ENCODE measurements around the gene BIRC3.
A peak's percentile ranks its signal among the peaks of the same experiment; 100 is the strongest.
"Not testable (repeated sequence)": the region's sequence is repeated elsewhere in the genome, so short reads cannot be mapped to it uniquely, and the experiment has no call there.

The BIRC3 gene

GRCh38 chr11:102295045-102295444 is 22.2 kb upstream of the BIRC3 start:
- DNase-seq (ENCODE audit: low read depth in 2 of 2) = no peak

DNA sequence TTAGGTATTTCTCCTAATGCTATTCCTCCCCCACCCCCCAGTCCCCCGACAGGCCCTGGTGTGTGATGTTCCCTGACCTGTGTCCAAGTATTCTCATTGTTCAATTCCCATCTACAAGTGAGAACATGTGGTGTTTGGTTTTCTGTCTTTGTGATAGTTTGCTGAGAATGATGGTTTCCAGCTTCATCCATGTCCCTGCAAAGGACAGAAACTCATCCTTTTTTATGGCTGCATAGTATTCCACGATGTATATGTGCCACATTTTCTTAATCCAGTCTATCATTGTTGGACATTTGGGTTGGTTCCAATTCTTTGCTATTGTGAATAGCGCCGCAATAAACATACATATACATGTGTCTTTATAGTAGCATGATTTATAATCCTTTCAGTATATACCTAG is 20.5 kb upstream of the BIRC3 start:
- not testable (repeated sequence) for DNase-seq (ENCODE audit: low read depth in 2 of 2)

GRCh38 chr11:102300837-102301236 is 16.4 kb upstream of the BIRC3 start:
- DNase-seq (ENCODE audit: low read depth in 2 of 2) = not testable (repeated sequence)

DNA sequence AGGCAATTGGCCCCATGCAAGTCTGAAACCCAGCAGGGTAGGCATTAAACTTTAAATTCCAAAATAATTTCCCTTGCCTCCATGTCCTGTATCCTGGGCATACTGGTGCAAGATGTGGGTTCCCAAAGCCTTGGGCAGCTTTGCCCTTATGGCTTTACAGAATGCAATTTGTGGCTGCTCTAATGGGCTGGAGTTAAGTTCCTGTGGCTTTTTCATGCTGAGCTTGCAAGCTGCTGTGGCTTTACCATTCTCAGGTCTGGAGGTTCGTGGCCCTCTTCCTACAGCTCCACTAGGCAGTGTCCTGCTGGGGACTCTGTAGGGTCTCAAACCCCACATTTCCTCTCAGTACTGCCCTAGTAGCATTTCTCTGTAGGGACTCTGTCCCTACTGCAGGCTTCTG is 15.0 kb upstream of the BIRC3 start:
- no peak for DNase-seq (ENCODE audit: low read depth in 2 of 2)

- no peak for DNase-seq (ENCODE audit: low read depth in 2 of 2)
These were observed 12.6 kb upstream of the BIRC3 start for GRCh38 chr11:102304686-102305085.

DNA sequence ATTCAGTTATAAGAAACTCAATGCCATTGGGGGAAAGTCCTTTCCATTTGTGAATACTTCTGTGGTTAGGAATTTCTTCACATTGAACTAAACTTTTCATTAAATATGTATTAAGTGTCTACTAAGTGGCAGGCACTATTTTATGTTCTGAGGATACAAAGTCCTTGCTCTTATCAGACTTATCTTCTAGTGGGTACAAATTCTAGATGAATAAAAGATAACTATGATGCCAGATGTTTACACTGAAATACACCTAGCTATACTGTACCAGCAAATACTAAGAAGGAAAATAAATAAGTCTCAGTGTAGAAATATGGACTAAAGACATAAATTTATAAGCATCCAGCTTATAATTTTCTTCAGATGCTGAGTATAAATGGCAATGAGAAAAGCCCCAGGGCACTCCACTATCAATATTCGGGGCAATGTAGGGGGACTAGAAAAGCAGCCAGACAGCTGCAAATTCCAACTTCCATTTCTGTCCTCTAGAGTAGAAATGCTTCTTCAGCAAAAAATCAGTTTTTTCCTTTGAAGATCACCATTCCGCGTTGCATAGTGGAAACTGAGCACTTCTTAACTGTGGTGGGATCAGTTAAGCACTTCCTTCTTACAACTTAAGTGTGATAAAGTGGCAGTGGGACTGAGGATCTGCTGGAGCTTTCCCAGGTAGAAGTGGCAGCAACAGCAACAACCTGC is 11.8 kb upstream of the BIRC3 start:
- no peak for DNase-seq (ENCODE audit: low read depth in 2 of 2)

DNA sequence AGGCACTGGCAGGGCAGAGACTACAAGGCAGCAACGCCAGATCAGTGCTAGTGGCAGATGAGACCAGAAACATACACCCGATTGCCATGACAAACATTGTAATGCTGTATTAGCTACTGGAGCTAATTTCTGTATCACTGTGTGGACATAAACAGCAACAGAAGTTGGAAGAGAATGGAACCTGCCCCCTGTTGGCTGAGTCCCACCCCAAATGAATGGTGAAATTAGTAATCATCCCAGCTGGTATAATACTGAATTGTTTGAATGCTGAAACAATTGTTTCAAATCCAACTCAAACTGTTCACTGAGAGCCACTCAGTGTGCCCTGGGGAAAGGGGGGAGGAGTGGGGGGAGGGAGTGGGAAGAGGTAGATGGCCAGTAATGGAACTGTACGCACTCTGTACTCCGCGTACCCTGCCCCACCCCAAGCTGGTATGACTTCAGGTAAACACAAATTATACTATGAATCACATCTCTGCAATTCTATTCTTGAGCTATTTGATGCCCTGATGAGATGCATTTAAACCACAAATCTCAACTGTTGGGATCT is 11.2 kb upstream of the BIRC3 start:
- DNase-seq (ENCODE audit: low read depth in 2 of 2) = no peak

DNA sequence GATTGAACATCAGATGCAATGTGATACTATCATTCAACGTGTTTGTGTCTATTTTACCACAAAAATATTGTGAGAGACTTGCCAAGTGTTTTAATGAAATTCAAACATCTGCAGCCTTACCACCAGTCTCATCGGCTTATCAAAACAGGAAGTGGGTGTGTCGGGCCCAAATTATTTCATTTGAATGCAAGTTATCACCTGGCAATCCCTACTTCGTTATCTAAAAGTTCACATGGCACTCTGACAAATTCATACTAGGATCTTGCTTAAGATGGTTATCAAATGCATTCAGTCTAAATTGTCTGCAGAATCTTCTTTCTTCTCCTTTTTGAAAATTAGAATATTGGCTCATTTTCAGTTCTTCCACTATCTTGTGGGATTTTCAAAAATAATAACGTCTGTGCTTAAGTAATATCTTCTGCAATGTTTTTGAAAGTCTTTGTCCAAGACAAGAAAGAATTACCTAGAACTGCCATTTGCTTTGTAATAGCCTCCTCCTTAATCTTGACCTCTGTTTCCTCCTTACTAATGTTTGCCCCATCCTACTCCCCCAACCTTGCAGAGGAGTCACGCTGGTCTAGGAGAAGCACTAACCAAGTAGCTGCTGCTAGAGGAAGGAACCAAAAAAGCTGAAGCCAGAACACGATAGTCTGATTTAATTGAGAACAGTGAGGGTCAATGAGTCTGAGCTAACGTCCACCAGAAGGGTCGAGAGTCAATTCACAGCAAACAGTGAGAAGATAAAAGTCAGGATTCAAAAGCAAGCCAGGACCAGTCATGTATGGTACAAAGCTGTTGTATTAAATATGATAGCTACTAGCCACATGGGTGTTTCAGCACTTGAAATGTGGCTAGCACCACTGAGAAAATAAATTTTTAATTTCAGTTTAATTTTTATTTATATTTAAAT is 10.2 kb upstream of the BIRC3 start:
- DNase-seq (ENCODE audit: low read depth in 2 of 2) = no peak

- DNase-seq (ENCODE audit: low read depth in 2 of 2) = no peak
These were observed 9.6 kb upstream of the BIRC3 start for GRCh38 chr11:102307727-102308038.

DNA sequence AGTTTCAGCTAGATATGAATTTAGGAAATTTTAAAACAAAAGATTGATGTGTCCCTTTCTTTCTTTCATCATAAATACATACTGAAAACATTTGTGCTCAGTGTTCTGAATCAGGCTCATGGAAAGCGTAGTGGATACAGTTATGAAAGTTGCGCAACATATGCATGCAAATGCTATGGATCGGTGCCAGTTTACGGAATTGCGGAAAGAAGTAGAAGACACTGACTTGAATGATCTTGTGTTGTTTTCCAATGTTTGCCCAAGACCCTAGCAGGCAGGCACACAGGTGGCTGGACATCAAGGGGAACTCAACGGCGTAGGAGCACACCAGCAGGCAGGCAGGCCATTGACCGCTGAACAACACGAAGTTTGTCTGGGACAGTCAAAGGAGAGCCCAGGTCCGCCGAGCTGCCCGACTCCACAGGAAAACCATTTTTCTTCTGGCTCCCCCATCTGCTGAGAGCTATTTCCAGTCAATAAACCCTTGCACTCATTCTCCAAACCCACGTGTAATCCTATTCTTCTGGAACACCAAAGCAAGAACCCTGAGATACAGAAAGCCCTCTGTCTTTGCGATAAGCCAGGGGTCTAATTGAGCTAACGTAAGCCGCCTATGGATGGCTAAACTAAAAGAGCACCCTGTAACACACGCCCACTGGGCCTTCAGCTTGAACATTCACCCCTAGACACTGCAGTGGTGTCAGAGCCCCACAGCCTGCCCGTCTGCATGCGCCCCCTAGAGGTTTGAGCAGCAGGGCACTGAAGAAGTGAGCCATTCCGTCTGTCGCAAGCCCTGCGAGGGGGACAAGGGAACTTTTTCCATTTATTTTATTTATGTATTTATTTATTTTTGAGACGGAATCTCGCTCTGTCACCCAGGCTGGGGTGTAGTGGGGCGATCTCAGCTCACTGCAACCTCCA is 7.4 kb upstream of the BIRC3 start:
- DNase-seq (ENCODE audit: low read depth in 2 of 2) = no peak

DNA sequence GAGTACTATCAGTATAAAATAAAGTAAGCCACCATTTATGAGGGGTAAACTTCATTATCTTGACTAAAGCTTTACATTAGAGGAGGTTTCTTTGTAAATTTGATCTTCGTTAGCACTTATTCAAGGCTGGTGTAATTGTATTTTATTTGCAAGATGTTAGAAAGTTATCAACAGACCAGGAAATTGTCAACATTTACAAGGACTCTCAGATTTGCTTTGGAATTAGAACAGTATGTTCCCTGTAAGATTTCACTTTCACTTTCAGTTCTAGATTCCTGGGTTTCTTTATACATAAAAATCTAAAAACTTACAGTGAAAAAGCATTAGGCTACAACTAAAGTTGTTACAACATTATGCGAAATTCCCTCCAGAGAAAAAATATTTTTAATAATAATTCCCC is 4.6 kb upstream of the BIRC3 start:
- no peak for DNase-seq (ENCODE audit: low read depth in 2 of 2)

DNA sequence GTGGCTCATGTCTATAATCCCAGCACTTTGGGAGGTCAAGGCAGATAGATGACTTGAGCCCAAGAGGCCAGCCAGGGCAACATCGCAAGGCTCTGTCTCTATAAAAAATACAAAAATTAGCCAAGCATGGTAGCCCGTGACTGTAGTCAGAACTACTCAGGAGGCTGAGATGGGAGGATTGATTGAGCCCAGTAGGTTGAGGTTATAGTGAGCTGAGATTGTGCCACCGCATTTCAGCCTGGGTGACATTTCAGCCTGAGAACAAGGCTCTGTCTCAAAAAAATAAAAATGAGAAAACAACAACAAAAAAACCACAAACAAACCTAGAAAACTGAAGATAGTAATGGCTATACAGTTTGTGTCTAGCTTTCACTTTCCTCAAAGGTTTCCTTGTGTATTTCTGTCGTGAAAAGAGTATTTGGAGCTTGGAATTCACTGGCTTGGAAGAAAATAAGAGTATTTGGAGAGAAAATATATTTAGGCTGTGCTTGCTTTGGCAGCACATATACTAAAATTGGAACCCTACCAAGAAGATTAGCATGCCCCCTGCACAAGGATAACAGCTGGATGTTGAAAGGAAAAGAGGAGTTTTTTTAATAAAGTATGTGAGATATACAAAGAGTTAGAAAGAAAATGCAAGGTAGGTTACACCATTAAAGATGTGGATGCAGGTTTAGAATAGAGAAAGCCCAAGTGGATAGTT is 3.9 kb upstream of the BIRC3 start:
- no peak for DNase-seq (ENCODE audit: low read depth in 2 of 2)

DNA sequence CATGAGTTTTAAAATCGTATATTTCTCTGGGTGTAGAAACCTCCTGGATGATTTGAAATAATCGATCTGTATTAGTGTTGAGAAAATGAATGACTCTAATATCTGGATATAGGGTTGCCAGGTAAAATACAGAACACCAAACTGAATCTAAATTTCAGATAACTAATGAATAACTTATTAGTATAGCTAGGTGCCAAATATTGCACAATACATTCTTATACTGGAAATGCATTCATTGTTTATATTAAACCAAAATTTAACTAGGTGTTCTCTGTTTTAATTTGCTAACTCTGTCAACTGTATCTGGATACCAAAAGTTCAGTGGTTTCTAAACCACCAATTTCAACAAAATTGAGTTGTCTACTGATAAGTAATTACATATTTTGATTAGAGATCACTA is 2.5 kb upstream of the BIRC3 start:
- DNase-seq (ENCODE audit: low read depth in 2 of 2) = no peak

DNA sequence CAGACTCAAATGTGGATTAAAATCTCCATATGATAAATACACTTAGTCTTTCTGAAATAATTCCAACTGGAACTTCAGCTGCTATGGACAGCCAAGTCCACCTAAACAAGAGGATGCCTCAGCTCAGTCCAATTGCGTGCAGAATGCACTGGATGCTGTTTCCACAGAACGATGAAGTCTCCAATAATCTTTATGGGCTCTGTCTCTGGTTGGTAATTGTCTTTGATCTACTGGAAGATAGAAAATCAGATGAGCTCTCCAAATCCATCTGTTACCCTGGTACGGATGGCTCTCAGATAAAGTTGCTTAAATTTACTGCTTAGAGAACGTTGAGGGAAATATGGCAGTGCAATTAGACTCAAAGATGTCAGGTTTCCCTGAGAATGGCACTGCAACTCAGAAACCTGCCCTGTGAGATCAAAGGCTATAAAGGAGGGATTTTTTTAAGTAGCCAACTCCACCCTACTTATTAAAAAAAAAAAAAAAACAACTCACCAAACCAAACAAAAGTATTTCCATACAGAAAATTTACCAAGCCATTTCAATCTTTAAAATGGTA is 859 bp upstream of the BIRC3 start:
- no peak for DNase-seq (ENCODE audit: low read depth in 2 of 2)

DNA sequence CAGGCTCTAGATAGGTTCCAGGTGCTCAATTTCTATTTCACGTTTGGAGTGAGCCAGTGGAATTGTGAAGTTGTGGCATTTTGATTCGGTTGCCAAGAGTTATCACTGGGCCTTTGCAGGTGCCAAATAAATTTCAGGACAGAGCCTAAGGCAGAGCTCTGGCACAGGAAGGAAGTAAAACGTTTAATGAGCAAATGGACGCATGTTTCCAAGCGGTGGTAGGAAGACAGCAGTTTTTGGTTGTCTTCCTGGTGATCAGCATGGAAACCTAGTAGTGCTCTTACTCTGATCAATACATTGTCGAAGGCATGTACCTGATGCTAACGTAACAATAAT is 452 bp downstream of the BIRC3 start:
- DNase-seq (ENCODE audit: low read depth in 2 of 2) = no peak

DNA sequence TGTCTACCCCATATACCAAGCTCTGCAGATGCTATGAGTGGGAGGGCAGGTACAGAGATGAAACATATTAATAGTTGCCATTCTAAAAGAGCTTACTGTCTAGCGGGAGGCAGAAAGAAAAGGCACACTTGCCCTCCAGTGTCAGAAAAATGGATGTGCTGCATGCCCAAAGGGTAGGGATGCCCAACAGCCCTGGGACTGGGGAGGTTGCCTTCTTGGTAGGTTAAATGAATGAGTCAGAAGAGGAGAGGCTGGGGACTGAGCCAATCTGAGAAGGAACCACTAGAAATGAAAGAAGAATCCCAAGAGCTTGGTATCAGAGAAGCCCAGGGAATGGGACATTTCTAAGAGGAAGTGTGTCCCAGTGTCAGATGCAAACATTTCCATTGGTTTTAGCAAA is 1.2 kb downstream of the BIRC3 start:
- peak; percentile 43 to 59 for DNase-seq (ENCODE audit: low read depth in 2 of 2)

DNA sequence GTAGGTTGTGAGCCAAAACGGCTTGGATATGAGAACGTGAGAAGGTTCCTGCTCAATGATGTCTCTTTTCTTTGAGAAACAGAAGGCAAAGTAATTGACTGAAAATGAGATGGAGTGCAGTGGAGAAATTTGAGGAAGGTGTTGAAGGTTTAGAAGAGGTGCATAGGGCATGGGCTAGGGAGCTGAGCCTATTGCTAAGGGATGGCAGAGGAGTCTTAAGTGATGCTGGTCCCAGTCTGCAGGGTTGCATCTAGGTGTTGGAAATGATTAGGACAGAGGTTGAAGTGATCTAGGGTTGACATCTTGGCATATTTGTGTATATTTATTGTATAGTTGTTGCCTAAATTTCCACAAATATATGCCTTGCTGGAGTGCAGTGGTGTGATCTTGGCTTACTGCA is 2.3 kb downstream of the BIRC3 start:
- no peak for DNase-seq (ENCODE audit: low read depth in 2 of 2)

DNA sequence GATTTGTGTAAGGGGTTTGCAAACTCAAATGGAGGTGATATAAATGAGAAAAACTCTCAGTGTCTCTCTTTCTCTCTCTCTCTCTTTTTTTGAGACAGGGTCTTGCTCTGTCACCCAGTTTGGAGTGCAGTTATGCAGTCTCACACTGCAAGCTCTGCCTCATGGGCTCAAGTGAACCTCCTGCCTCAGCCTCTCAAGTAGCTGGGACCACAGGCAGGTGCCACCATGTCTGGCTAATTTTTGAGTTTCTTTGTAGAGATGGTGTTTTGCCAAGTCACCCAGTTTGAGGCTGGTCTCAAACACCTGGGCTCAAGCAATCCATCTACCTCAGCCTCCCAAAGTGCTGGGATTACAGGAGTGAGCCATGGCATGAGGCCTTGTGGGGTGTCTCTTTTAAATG is 2.9 kb downstream of the BIRC3 start:
- DNase-seq (ENCODE audit: low read depth in 2 of 2) = no peak

- no peak for DNase-seq (ENCODE audit: low read depth in 2 of 2)
These were observed 3.4 kb downstream of the BIRC3 start for GRCh38 chr11:102320679-102321078.

DNA sequence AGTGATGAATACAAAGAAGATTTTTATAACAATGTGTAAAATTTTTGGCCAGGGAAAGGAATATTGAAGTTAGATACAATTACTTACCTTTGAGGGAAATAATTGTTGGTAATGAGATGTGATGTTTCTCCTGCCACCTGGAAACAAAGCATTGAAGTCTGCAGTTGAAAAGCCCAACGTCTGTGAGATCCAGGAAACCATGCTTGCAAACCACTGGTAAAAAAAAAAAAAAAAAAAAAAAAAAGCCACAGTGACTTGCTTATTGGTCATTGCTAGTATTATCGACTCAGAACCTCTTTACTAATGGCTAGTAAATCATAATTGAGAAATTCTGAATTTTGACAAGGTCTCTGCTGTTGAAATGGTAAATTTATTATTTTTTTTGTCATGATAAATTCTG is 5.3 kb downstream of the BIRC3 start:
- DNase-seq (ENCODE audit: low read depth in 2 of 2) = no peak

DNA sequence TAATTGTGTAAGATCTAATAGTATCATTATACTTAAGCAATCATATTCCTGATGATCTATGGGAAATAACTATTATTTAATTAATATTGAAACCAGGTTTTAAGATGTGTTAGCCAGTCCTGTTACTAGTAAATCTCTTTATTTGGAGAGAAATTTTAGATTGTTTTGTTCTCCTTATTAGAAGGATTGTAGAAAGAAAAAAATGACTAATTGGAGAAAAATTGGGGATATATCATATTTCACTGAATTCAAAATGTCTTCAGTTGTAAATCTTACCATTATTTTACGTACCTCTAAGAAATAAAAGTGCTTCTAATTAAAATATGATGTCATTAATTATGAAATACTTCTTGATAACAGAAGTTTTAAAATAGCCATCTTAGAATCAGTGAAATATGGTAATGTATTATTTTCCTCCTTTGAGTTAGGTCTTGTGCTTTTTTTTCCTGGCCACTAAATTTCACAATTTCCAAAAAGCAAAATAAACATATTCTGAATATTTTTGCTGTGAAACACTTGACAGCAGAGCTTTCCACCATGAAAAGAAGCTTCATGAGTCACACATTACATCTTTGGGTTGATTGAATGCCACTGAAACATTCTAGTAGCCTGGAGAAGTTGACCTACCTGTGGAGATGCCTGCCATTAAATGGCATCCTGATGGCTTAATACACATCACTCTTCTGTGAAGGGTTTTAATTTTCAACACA is 6.4 kb downstream of the BIRC3 start:
- no peak for DNase-seq (ENCODE audit: low read depth in 2 of 2)
